Liver (tissue), 3 donors: ENCODE results near the gene NIM1K.
A peak's percentile ranks its signal among the peaks of the same experiment; 100 is the strongest.

Source experiments
- EGR1 ChIP-seq, 2 donors: IDR thresholded peaks; 2 replicates each; pipeline ENCODE4 v1.6.1; 2016 to 2018; ENCODE audit warnings: antibody characterized with exemption in 2 of 2, low read depth in 2 of 2
- GABPA ChIP-seq, 2 donors: IDR thresholded peaks in 1 of 2; conservative IDR thresholded peaks in 1 of 2; 2 replicates each; pipeline ENCODE4 v1.6.1; 2016; ENCODE audit warnings: antibody characterized with exemption in 2 of 2, mild to moderate bottlenecking in 1 of 2, moderate library complexity in 1 of 2
- HNF4A ChIP-seq, 2 donors: conservative IDR thresholded peaks; 2 replicates each; pipeline ENCODE4 v1.6.1; 2016; ENCODE audit warnings: antibody characterized with exemption in 2 of 2, mild to moderate bottlenecking in 2 of 2
- JUND ChIP-seq, 2 donors: IDR thresholded peaks; 2 replicates each; pipeline ENCODE4 v1.6.1; 2016; ENCODE audit warnings: antibody characterized with exemption in 2 of 2
- RAD21 ChIP-seq, 2 donors: IDR thresholded peaks; 2 replicates each; pipeline ENCODE4 v1.6.1; 2016; ENCODE audit warnings: antibody characterized with exemption in 2 of 2, mild to moderate bottlenecking in 2 of 2
- RXRA ChIP-seq, 2 donors: IDR thresholded peaks; 2 replicates each; pipeline ENCODE4 v1.6.1; 2017 to 2018; ENCODE audit warnings: antibody characterized with exemption in 2 of 2, mild to moderate bottlenecking in 1 of 2
- SP1 ChIP-seq: IDR thresholded peaks from 2 replicates; pipeline ENCODE4 v1.6.1; 2018; ENCODE audit warnings: antibody characterized with exemption, mild to moderate bottlenecking
- TAF1 ChIP-seq: conservative IDR thresholded peaks from 2 replicates; pipeline ENCODE4 v1.6.1; 2016; ENCODE audit warnings: antibody characterized with exemption, mild to moderate bottlenecking
- YY1 ChIP-seq: IDR thresholded peaks from 2 replicates; pipeline ENCODE4 v1.6.1; 2016; ENCODE audit warnings: antibody characterized with exemption, mild to moderate bottlenecking
- TF ChIP-seq, protein P1 (sequence below): fragments of 150-350 bp; IDR thresholded peaks from 2 replicates; pipeline ENCODE4 v1.5.1; 2017; ENCODE audit warnings: improper control_type of control experiment, low read depth, low read length; ENCODE audit not compliant: missing input control
- TF ChIP-seq, protein P2 (sequence below): IDR thresholded peaks from 2 replicates; pipeline ENCODE4 v1.6.1; 2016; ENCODE audit warnings: antibody characterized with exemption
- TF ChIP-seq, protein P3 (sequence below): IDR thresholded peaks from 2 replicates; pipeline ENCODE4 v1.6.1; 2016; ENCODE audit warnings: antibody characterized with exemption, mild to moderate bottlenecking
- TF ChIP-seq, protein P4 (sequence below): IDR thresholded peaks from 2 replicates; pipeline ENCODE4 v1.6.1; 2016; ENCODE audit warnings: antibody characterized with exemption
- TF ChIP-seq, protein P5 (sequence below): IDR thresholded peaks from 2 replicates; pipeline ENCODE4 v1.6.1; 2016; ENCODE audit warnings: antibody characterized with exemption
- donor health status: healthy.
- donor health status: healthy.

DNA sequence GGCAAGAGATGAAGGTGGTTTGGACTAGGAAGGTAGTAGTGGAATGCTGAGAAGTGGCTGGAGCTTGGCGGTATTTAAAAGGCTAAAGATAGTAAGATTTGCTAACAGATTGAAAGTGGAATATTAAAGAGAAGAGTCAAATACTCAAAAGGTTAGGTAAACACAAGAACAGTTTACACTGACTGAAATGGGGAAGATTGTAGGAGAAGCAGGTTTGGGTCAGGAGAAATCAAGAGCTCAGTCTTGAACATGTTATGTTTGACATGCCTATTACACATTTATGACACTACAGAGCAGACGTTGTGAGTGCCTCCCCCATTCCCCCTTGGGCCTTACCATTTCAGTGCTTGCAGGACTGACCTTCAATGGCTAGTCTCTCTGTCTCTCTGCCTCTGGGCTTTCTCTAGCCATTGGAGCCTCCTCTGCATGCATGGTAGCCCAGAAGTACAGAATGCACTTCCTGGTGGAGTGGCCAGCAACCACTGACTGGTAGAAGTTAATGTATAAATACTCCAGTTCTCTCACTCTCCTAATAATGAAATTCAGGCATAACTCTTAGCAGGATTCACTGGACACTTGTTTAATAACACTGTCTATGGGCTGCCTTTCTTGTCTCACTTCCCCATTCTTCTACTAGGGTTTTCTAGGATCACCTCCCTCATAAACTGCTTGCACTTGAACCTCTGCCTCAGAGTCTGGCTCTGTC lies 64.4 kb downstream of the NIM1K start:
- TF ChIP-seq, protein P1, sequence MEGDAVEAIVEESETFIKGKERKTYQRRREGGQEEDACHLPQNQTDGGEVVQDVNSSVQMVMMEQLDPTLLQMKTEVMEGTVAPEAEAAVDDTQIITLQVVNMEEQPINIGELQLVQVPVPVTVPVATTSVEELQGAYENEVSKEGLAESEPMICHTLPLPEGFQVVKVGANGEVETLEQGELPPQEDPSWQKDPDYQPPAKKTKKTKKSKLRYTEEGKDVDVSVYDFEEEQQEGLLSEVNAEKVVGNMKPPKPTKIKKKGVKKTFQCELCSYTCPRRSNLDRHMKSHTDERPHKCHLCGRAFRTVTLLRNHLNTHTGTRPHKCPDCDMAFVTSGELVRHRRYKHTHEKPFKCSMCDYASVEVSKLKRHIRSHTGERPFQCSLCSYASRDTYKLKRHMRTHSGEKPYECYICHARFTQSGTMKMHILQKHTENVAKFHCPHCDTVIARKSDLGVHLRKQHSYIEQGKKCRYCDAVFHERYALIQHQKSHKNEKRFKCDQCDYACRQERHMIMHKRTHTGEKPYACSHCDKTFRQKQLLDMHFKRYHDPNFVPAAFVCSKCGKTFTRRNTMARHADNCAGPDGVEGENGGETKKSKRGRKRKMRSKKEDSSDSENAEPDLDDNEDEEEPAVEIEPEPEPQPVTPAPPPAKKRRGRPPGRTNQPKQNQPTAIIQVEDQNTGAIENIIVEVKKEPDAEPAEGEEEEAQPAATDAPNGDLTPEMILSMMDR = no peak
- TF ChIP-seq, protein P2, sequence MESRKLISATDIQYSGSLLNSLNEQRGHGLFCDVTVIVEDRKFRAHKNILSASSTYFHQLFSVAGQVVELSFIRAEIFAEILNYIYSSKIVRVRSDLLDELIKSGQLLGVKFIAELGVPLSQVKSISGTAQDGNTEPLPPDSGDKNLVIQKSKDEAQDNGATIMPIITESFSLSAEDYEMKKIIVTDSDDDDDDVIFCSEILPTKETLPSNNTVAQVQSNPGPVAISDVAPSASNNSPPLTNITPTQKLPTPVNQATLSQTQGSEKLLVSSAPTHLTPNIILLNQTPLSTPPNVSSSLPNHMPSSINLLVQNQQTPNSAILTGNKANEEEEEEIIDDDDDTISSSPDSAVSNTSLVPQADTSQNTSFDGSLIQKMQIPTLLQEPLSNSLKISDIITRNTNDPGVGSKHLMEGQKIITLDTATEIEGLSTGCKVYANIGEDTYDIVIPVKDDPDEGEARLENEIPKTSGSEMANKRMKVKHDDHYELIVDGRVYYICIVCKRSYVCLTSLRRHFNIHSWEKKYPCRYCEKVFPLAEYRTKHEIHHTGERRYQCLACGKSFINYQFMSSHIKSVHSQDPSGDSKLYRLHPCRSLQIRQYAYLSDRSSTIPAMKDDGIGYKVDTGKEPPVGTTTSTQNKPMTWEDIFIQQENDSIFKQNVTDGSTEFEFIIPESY = no peak
- TF ChIP-seq SP1 = no peak
- TF ChIP-seq GABPA (IDR thresholded peaks at IDR 0.05 in 1 of 2, conservative IDR thresholded peaks at IDR 0.05 in 1 of 2) = no peak
- TF ChIP-seq, protein P3, sequence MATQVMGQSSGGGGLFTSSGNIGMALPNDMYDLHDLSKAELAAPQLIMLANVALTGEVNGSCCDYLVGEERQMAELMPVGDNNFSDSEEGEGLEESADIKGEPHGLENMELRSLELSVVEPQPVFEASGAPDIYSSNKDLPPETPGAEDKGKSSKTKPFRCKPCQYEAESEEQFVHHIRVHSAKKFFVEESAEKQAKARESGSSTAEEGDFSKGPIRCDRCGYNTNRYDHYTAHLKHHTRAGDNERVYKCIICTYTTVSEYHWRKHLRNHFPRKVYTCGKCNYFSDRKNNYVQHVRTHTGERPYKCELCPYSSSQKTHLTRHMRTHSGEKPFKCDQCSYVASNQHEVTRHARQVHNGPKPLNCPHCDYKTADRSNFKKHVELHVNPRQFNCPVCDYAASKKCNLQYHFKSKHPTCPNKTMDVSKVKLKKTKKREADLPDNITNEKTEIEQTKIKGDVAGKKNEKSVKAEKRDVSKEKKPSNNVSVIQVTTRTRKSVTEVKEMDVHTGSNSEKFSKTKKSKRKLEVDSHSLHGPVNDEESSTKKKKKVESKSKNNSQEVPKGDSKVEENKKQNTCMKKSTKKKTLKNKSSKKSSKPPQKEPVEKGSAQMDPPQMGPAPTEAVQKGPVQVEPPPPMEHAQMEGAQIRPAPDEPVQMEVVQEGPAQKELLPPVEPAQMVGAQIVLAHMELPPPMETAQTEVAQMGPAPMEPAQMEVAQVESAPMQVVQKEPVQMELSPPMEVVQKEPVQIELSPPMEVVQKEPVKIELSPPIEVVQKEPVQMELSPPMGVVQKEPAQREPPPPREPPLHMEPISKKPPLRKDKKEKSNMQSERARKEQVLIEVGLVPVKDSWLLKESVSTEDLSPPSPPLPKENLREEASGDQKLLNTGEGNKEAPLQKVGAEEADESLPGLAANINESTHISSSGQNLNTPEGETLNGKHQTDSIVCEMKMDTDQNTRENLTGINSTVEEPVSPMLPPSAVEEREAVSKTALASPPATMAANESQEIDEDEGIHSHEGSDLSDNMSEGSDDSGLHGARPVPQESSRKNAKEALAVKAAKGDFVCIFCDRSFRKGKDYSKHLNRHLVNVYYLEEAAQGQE = no peak
- TF ChIP-seq RAD21 (IDR thresholded peaks at IDR 0.05) = no peak
- TF ChIP-seq, protein P4, sequence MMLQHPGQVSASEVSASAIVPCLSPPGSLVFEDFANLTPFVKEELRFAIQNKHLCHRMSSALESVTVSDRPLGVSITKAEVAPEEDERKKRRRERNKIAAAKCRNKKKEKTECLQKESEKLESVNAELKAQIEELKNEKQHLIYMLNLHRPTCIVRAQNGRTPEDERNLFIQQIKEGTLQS = no peak
- peak; percentile 28 for TF ChIP-seq YY1
- TF ChIP-seq, protein P5, sequence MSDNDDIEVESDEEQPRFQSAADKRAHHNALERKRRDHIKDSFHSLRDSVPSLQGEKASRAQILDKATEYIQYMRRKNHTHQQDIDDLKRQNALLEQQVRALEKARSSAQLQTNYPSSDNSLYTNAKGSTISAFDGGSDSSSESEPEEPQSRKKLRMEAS = no peak
- no peak for TF ChIP-seq TAF1
- no peak for TF ChIP-seq JUND (IDR thresholded peaks at IDR 0.05)
- no peak for TF ChIP-seq EGR1 (IDR thresholded peaks at IDR 0.05; ENCODE audit: low read depth in 2 of 2)
- peak in 1 of 2 donors; percentile 18 for TF ChIP-seq HNF4A (conservative IDR thresholded peaks at IDR 0.05)
- no peak for TF ChIP-seq RXRA (IDR thresholded peaks at IDR 0.05)
